GM18508 (cell line): ENCODE data around the gene MGLL.

Experiments
- ATAC-seq: cut with Tn5 transposase; IDR thresholded peaks from one replicate; pipeline ENCODE4 v1.9.1; 2021; ENCODE audit warnings: moderate number of reproducible peaks; ENCODE audit not compliant: insufficient read depth, unreplicated experiment

MGLL gene

DNA sequence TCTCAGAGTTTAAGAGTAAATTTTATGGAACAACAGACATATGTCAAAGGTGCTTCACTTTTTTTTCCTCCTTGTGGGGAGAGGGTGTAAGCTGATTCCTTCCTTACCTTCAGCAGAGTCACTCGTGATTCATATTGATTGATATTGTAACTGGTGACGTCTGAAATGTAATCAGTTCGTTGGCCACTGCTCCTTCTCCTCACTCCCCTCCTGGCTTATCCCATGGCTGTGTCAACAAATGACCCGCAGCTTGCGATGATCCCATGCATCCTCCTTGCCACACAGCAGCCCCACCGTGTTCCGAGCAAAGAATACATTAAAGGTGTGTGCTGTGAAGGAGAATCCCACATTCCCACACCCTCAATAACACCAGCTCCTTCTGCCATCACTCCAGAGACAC lies 7.3 kb downstream of the MGLL start:
- no peak for ATAC-seq

DNA sequence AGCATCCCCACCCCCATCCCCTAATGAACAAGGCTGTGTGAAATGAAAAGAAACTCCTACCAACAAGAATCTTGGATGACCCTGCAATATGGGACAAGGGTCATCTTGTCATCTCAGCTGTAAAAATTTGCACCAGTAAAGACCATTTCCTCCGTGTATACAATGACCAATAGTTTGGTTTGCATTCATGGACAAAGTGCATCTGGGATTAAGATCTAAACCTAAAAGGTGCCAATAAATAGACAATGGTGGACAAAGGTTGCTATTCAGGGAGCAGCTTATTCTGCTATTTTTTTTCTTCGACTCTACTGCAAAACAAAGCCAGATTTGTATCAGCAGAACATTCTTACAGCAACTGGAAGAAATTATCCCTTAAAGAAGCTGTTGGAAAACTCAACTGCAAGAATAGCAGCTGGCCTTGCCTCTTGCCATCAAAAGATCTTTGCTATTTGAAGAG lies 8.0 kb downstream of the MGLL start:
- no peak for ATAC-seq

GRCh38 chr3:127812151-127812550 lies 10.2 kb downstream of the MGLL start:
- no peak for ATAC-seq

- ATAC-seq: no peak
Observed at GRCh38 chr3:127811717-127812116, 10.6 kb downstream of the MGLL start.

DNA sequence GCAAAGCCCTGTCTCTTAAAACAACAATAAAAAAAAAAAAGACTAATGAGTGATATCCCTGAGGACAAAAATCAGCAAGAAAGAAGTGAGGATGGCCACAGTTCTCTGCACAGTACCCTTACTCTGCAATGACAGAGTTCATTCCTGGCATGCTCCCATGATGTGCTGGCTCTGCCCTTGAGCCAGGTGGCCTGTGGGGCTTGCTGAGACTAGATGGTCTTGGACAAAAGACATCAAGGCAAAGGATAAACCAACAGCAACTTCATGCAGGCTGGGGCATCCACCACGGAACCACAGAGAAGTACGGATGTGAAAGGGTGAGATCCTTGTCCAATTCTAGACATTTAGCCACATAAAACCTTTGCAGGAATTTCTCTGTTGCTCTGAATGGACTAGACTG lies 12.7 kb downstream of the MGLL start:
- no peak for ATAC-seq

- ATAC-seq: no peak
Observed at GRCh38 chr3:127809211-127809610, 13.1 kb downstream of the MGLL start.

- ATAC-seq: peak; percentile 52
Observed at GRCh38 chr3:127808197-127808596, 14.1 kb downstream of the MGLL start.

GRCh38 chr3:127805026-127805753 lies 17.1 kb downstream of the MGLL start:
- no peak for ATAC-seq

DNA sequence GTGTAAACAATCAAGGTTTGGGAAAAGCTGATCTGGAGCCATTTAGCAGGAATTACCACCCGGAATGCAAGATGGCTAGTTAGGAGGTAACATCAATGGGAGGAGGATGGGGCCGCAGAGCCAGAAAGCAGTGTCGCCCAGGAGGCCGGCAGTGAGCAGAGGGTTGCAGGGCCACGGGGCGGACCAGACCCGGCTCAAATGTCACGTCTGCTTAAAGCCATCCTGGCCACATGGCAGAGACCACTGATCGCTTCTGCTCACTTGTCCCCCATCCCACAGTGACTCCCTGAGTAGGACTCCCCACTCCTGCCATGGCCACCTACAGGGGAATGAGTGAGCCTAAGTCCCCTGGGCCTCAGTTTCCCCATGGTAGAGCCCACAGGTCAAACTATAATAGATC lies 18.2 kb downstream of the MGLL start:
- ATAC-seq: no peak

- no peak for ATAC-seq
Observed at GRCh38 chr3:127803619-127804018, 18.7 kb downstream of the MGLL start.

GRCh38 chr3:127802606-127803005 lies 19.7 kb downstream of the MGLL start:
- no peak for ATAC-seq

DNA sequence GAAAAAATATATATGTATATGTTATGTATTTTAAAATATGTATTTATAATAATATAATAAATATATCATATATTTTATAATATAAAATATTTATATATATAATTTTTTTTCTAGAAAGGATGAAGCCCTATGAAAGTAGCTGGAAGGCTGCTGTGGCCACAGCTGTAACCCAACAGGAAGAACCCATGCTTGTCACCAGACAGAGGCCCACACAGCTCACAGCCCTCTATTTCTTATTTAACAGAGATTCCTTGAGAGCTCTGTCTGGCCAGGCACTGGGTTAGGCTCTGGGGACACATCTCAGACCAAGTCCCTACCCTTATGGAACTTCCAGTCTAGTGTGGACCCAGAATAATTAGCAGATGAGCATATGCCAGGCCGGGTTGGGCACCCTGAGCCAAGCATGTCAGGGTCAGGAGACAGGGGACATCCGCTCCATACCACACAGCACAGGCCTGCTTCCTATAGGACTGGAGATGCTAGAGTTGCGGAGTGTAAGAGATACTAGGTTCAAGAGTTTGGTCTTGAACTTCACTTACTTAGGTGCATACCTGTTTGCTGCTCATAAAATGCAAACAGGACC lies 20.5 kb downstream of the MGLL start:
- no peak for ATAC-seq

DNA sequence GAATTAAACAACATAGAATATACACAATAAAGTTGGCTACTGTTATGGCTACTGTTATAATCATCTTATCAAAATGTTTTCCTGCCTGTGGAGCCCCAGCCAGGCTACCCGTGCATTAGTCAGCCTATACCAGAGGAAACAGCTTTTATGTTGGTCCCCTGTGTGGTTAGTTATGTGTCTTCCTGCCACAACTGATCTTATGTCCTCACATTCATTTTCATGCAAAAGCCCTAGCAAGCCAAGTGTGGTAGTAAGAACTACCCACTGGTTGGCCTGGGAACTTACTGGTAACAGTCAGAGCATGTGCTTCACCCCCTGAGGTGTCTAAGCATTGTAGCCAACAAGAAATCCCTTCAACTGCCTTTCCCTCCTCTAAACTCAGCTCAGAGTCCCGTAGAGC lies 21.8 kb downstream of the MGLL start:
- ATAC-seq: no peak

DNA sequence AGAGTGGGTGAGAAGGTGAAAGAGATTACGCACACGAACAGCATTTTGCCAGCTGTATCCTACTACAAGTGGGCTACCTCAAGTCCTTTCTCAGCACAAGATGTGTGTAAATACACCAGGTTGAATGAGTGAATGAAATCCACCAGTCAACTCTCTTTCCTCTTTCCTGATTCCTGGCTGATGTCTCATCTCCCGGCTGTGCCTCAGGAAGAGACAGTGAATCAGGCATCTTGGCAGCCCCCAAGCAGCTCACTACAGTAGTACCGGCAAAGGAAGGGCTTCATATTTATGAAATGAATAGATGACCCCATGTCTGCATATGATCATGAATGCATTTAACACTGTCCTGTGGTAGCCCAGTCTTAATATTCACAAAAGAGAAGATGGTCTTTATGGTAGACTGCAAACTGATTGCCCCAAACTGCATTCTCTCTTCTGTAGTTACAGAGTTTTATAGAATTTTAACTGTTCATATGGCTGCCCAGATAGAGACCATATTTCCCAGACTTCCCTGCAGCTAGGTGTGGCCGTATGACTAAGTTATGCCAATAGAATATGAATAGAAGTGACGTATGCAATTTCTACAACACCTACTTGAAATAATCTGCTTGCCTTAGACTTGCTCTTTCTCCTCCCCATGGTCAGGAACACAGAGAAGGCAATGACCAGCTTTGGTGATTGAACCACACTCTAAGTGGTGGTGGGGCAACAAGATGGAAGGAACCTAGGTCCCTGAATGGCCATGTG lies 22.7 kb downstream of the MGLL start:
- ATAC-seq: no peak

- ATAC-seq: no peak
Observed at GRCh38 chr3:127798716-127799115, 23.6 kb downstream of the MGLL start.

- no peak for ATAC-seq
Observed at GRCh38 chr3:127796831-127797150, 25.5 kb downstream of the MGLL start.

DNA sequence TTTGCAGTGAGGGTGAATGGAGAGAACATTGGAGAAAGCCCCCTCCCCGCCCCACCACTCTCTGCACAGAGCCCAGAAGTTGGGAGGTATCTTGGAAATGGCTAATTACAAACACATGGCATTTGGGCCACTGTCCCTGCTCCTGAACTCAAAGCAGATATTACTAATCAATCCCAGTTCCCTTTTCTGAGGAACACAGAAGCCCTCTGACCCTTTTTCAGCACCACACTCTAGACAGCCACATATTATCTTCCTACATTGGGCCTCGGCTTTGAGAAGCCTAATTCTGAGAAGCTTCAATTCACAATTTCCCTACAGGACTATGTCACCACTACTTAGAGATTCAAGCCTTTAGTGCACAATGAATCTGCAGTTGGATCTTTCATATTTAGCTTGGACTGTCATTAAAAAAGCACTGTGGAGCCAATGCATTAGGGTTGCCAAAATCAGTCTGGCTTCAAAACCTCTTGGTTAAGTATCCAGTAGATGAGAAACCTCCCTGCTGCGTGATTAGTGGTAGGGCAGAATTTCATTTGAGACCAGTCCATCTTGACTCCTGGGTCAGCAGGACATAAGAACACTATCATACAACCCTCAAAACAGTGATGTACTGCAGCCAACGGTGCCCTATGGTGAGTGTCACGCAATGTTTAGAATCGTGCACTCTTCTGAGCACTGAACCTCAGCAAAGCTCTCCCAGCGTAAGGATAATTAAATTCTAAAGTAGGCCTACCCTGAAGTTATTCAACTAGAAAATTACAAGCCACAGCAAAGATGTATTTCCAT lies 26.1 kb downstream of the MGLL start:
- ATAC-seq: no peak

DNA sequence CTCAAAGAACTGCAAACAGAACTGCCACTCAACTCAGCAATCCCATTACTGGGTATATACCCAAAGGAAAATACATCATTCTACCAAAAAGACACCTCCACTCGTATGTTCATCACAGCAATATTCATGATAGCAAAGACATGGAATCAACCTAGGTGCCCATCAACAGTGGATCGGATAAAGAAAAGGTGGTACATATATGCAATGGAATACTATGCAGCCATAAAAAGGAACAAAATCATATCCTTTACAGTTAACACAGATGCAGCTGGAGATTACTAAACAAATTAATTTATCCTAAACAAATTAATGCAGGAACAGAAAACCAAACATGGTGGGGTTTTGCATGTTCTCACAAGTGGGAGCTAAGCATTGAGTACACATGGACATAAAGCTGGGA lies 27.3 kb downstream of the MGLL start:
- no peak for ATAC-seq

DNA sequence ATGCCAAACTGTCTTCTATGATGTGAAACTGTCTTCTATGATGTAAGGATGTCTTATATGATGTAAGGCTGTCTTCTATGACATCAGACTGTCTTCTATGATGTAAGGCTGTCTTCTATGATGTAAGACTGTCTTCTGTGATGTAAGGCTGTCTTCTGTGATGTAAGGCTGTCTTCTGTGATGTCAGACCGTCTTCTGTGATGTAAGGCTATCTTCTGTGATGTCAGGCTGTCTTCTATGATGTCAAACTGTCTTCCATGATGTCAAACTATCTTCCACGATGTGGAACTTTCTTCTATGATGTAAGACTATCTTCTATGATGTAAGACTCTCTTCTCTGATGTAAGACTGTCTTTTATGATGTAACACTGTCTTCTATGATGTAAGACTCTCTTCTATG lies 27.9 kb downstream of the MGLL start:
- no peak for ATAC-seq

DNA sequence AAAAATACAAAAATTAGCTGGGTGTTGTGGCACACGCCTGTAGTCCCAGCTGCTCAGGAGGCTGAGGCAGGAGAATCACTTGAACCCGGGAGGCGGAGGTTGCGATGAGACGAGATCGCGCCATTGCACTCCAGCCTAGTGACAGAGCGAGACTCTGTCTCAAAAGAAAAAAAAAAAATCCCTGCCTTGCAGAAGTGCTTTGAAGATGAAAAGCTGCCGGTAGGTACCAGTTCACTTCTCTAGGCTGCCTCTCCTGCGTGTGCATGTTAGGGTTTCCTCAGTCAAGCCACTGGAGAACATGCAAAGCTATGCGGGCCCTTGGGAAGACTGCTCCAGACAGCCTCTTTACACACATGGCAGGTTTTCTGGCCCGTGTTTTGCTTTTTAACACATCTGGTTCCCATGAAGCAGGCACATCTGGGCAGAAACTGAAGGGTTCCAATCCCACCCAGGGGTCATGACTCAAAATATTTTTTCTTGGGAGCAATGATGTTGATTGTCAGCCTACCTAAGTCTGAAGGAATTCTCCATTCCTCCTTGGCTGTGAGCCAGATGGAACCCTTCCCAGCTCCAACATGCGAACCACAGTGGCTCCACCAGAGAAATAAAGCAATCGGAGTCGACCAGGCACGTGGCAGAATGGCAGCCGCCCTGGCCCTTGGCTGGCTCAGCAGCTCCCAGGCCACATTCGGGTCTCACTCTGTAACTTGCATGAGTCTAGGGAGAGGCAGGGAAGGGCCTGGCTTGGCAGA lies 29.6 kb downstream of the MGLL start:
- ATAC-seq: no peak
